A549 (cell line): ENCODE data around the gene IL1R1. TPM values are rescaled to one million over a fixed set of nuclear protein-coding genes. Genes with fewer than 3 reads are reported as not detected.
A peak's percentile ranks its signal among the peaks of the same experiment; 100 is the strongest.

Experiments used
- ATAC-seq, 2 experiments: fragments of 200-7000 bp in 1 of 2; fragments of >200 bp in 1 of 2; cut with Nextera tagmentation in 1 of 2; cut with Tn5 transposase in 1 of 2; 3 replicates each; pipeline versions ENCODE4 v1.8.0 to v1.9.1; 2018 to 2020; ENCODE audit warnings: mild to moderate bottlenecking in 1 of 2, moderate library complexity in 1 of 2
- CTCF ChIA-PET: fragments of 300-600 bp; sonication (Branson Sonifier 250); formaldehyde crosslinking; extraction: SDS; loops from one replicate; lab custom pipeline; 2021; ENCODE audit warnings: antibody characterized with exemption, inconsistent platforms; lab: Yijun Ruan, JAX
- POLR2A ChIA-PET: fragments of 350-600 bp; formaldehyde crosslinking; extraction: SDS; loops from one replicate; lab custom pipeline; 2021; ENCODE audit warnings: antibody characterized with exemption, inconsistent platforms; lab: Yijun Ruan, JAX
- DNase-seq, 2 experiments: peaks; one replicate each; pipeline versions ENCODE4 v3.0.0 to v3.0.0-alpha.2; 2011 to 2016; ENCODE audit warnings: low read depth in 1 of 2, low spot score in 1 of 2
- FAIRE-seq: peaks from 2 replicates; lab custom pipeline; 2011; peaks lifted over from hg19 to GRCh38; lab: Jason Lieb, UNC
- H3K27ac ChIP-seq, 2 experiments: fragments of >200 bp; sonication (Bioruptor Twin); formaldehyde crosslinking; 3 replicates each; pipeline ENCODE4 v1.5.1; 2016 to 2017
- H3K4me1 ChIP-seq: fragments of >200 bp; sonication (Bioruptor Twin); formaldehyde crosslinking; 3 replicates; pipeline ENCODE4 v1.6.1; 2016
- H3K4me2 ChIP-seq: fragments of >200 bp; sonication (Bioruptor Twin); formaldehyde crosslinking; 3 replicates; pipeline ENCODE4 v1.6.1; 2016
- H3K4me3 ChIP-seq: fragments of >200 bp; sonication (Bioruptor Twin); formaldehyde crosslinking; 3 replicates; pipeline ENCODE4 v1.5.1; 2016
- H3K9me3 ChIP-seq: fragments of >200 bp; sonication (Bioruptor Twin); formaldehyde crosslinking; 3 replicates; pipeline ENCODE4 v1.6.1; 2016
- BHLHE40 ChIP-seq: IDR thresholded peaks from 2 replicates; pipeline ENCODE4 v1.6.1; 2012; ENCODE audit warnings: low read depth, low read length, inconsistent platforms
- CBX2 ChIP-seq: fragments of 200-600 bp; sonication (generic); IDR thresholded peaks from 2 replicates; pipeline ENCODE4 v1.6.1; 2016; ENCODE audit warnings: low read depth, mild to moderate bottlenecking, borderline replicate concordance
- CEBPB ChIP-seq, 2 experiments: fragments of >200 bp in 1 of 2; sonication (Bioruptor Twin) in 1 of 2; formaldehyde crosslinking in 1 of 2; IDR thresholded peaks; 2 replicates each; pipeline ENCODE4 v1.6.1; 2012 to 2016
- CHD4 ChIP-seq: fragments of 200-600 bp; sonication (generic); IDR thresholded peaks from 2 replicates; pipeline ENCODE4 v1.6.1; 2016; ENCODE audit warnings: antibody characterized with exemption, mild to moderate bottlenecking, borderline replicate concordance
- EHF ChIP-seq: fragments of 250-450 bp; sonication (Bioruptor Pico); IDR thresholded peaks from 2 replicates; pipeline ENCODE4 v1.5.0; 2020; ENCODE audit warnings: mild to moderate bottlenecking
- EHMT2 ChIP-seq: fragments of 200-600 bp; sonication (generic); IDR thresholded peaks from 2 replicates; pipeline ENCODE4 v1.6.1; 2016; ENCODE audit warnings: antibody characterized with exemption, low read depth, mild to moderate bottlenecking, moderate library complexity
- EP300 ChIP-seq, 2 experiments: fragments of >200 bp; sonication (Bioruptor Twin); formaldehyde crosslinking; IDR thresholded peaks; 2 replicates in 1 of 2; 3 replicates in 1 of 2; pipeline ENCODE4 v1.6.1; 2016 to 2017
- FOSL2 ChIP-seq, 2 experiments: fragments of 450-650 bp in 1 of 2; fragments of >200 bp in 1 of 2; sonication (Bioruptor Twin) in 1 of 2; formaldehyde crosslinking; IDR thresholded peaks; 2 replicates each; pipeline versions ENCODE4 v1.5.0 to v1.6.1; 2016 to 2020; ENCODE audit warnings: mild to moderate bottlenecking in 1 of 2, moderate library complexity in 1 of 2
- HOXB5 ChIP-seq: fragments of 250-450 bp; sonication (Bioruptor Pico); IDR thresholded peaks from 2 replicates; pipeline ENCODE4 v1.5.0; 2020; ENCODE audit warnings: mild to moderate bottlenecking, moderate library complexity
- MAZ ChIP-seq: fragments of 150-350 bp; IDR thresholded peaks from 2 replicates; pipeline ENCODE4 v1.6.1; 2014; ENCODE audit warnings: antibody characterized with exemption, low read depth, low read length, borderline replicate concordance
- NFE2L2 ChIP-seq: fragments of 150-350 bp; conservative IDR thresholded peaks from 2 replicates; pipeline ENCODE4 v1.6.1; 2014; ENCODE audit warnings: low read length
- NPAS2 ChIP-seq: fragments of 250-450 bp; sonication (Bioruptor Pico); IDR thresholded peaks from 2 replicates; pipeline ENCODE4 v1.8.0; 2022; ENCODE audit warnings: mild to moderate bottlenecking, moderate library complexity, borderline replicate concordance
- RAD21 ChIP-seq, 2 experiments: fragments of >200 bp in 1 of 2; sonication (Bioruptor Twin) in 1 of 2; formaldehyde crosslinking in 1 of 2; IDR thresholded peaks in 1 of 2; conservative IDR thresholded peaks in 1 of 2; 2 replicates in 1 of 2; 3 replicates in 1 of 2; pipeline ENCODE4 v1.6.1; 2012 to 2018; ENCODE audit warnings: inconsistent platforms in 1 of 2
- RARB ChIP-seq: fragments of 250-450 bp; sonication (Bioruptor Pico); IDR thresholded peaks from 2 replicates; pipeline ENCODE4 v1.8.0; 2021; ENCODE audit warnings: mild to moderate bottlenecking, moderate library complexity
- SMC3 ChIP-seq: fragments of >200 bp; sonication (Bioruptor Twin); formaldehyde crosslinking; IDR thresholded peaks from 3 replicates; pipeline ENCODE4 v1.6.1; 2018; ENCODE audit warnings: inconsistent platforms
- ZSCAN20 ChIP-seq: fragments of 250-450 bp; sonication (Bioruptor Pico); IDR thresholded peaks from 2 replicates; pipeline ENCODE4 v1.8.0; 2022; ENCODE audit warnings: mild to moderate bottlenecking, moderate library complexity
- WGBS: methylation state at CpG from one replicate; pipeline ENCODE4 v1.1.6; 2017; ENCODE audit errors: missing lambda C conversion rate; 5-methylcytosine and 5-hydroxymethylcytosine counted together
- polyA plus RNA-seq, 4 experiments: library from polyadenylated mRNA; depleted of rRNA in 3 of 4; stranded (reverse); fragments of >200 nt; fragmentation: RNase III in 1 of 4; extraction: RNeasy Plus Mini Kit Qiagen cat#74134 plus additional on column Dnase treatment in 1 of 4; gene quantifications; 2 replicates in 3 of 4; 3 replicates in 1 of 4; pipeline ENCODE4 v1.2.3, GENCODE V29; 2011 to 2017
- TF ChIP-seq, protein P1 (sequence below): fragments of >200 bp; sonication (Bioruptor Twin); formaldehyde crosslinking; IDR thresholded peaks from 3 replicates; pipeline ENCODE4 v1.5.1; 2016
- TF ChIP-seq, protein P2 (sequence below): IDR thresholded peaks from 2 replicates; pipeline ENCODE4 v1.6.1; 2012
- TF ChIP-seq, protein P3 (sequence below): fragments of 200-600 bp; sonication (generic); IDR thresholded peaks from 2 replicates; pipeline ENCODE4 v1.6.1; 2016; ENCODE audit warnings: antibody characterized with exemption, mild to moderate bottlenecking, moderate library complexity
- TF ChIP-seq, protein P4 (sequence below): fragments of >200 bp; sonication (Bioruptor Twin); formaldehyde crosslinking; IDR thresholded peaks from 2 replicates; pipeline ENCODE4 v1.6.1; 2016
- TF ChIP-seq, protein P5 (sequence below): fragments of 250-450 bp; sonication (Bioruptor Pico); IDR thresholded peaks from 2 replicates; pipeline ENCODE4 v1.5.0; 2021; ENCODE audit warnings: mild to moderate bottlenecking, moderate library complexity, borderline replicate concordance

The IL1R1 gene
- polyA plus RNA-seq, 2 of the 4 experiments (the other 2 are of a cell fraction): 32.5 to 34.7 TPM

DNA sequence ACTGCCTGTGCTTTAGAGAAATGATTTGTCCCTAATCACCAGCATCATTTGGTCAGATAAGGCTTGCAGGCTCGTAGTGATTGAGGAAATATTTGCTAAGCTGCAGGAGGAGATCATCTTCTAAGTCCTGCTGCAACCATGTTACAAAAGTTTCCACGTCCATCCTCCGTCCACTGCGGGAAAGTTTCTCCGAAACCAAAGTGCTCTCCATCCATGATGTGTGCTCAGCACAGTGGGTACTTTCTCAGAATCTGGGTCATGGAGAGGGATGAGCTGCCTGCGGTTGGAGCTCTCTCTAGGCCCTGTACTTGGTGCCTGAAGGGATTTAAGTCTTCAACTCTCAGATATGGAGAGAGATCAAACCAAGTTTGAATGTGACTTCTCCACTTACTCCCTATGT, 83.6 kb downstream of the IL1R1 start:
- DNase-seq: no peak
- no peaks in the 10 kb centered on the region for H3K9me3 ChIP-seq
- CTCF ChIA-PET: interaction anchor here (1.1 kb wide), 1 partner anchor 10 kb away, joined by 3 read pairs; no protein-coding TSS in a partner anchor
- POLR2A ChIA-PET: no interaction called here
- no peak overlapping the region for H3K4me2 ChIP-seq
- TF ChIP-seq MAZ: no peak
- no peak for TF ChIP-seq CHD4
- TF ChIP-seq EHMT2: no peak
- TF ChIP-seq CEBPB (IDR thresholded peaks at IDR 0.05): no peak
- no peak for TF ChIP-seq BHLHE40
- no peak for TF ChIP-seq SMC3
- TF ChIP-seq, protein P1, sequence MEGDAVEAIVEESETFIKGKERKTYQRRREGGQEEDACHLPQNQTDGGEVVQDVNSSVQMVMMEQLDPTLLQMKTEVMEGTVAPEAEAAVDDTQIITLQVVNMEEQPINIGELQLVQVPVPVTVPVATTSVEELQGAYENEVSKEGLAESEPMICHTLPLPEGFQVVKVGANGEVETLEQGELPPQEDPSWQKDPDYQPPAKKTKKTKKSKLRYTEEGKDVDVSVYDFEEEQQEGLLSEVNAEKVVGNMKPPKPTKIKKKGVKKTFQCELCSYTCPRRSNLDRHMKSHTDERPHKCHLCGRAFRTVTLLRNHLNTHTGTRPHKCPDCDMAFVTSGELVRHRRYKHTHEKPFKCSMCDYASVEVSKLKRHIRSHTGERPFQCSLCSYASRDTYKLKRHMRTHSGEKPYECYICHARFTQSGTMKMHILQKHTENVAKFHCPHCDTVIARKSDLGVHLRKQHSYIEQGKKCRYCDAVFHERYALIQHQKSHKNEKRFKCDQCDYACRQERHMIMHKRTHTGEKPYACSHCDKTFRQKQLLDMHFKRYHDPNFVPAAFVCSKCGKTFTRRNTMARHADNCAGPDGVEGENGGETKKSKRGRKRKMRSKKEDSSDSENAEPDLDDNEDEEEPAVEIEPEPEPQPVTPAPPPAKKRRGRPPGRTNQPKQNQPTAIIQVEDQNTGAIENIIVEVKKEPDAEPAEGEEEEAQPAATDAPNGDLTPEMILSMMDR: no peak
- TF ChIP-seq RAD21 (conservative IDR thresholded peaks at IDR 0.05 in 1 of 2, IDR thresholded peaks at IDR 0.05 in 1 of 2): no peak
- no peak for TF ChIP-seq NFE2L2
- TF ChIP-seq, protein P2, sequence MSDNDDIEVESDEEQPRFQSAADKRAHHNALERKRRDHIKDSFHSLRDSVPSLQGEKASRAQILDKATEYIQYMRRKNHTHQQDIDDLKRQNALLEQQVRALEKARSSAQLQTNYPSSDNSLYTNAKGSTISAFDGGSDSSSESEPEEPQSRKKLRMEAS: no peak
- TF ChIP-seq EP300 (IDR thresholded peaks at IDR 0.05): no peak
- TF ChIP-seq, protein P3, sequence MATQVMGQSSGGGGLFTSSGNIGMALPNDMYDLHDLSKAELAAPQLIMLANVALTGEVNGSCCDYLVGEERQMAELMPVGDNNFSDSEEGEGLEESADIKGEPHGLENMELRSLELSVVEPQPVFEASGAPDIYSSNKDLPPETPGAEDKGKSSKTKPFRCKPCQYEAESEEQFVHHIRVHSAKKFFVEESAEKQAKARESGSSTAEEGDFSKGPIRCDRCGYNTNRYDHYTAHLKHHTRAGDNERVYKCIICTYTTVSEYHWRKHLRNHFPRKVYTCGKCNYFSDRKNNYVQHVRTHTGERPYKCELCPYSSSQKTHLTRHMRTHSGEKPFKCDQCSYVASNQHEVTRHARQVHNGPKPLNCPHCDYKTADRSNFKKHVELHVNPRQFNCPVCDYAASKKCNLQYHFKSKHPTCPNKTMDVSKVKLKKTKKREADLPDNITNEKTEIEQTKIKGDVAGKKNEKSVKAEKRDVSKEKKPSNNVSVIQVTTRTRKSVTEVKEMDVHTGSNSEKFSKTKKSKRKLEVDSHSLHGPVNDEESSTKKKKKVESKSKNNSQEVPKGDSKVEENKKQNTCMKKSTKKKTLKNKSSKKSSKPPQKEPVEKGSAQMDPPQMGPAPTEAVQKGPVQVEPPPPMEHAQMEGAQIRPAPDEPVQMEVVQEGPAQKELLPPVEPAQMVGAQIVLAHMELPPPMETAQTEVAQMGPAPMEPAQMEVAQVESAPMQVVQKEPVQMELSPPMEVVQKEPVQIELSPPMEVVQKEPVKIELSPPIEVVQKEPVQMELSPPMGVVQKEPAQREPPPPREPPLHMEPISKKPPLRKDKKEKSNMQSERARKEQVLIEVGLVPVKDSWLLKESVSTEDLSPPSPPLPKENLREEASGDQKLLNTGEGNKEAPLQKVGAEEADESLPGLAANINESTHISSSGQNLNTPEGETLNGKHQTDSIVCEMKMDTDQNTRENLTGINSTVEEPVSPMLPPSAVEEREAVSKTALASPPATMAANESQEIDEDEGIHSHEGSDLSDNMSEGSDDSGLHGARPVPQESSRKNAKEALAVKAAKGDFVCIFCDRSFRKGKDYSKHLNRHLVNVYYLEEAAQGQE: no peak
- ATAC-seq: no peak
- H3K4me1 ChIP-seq: peaks cover 32% of the 10 kb centered on the region
- WGBS: 95% methylated on average over 6 of the region's 6 CpGs
- H3K27ac ChIP-seq: peak overlapping the region; percentile 88 to 91
- FAIRE-seq: no peak
- H3K4me3 ChIP-seq: no peak overlapping the region

DNA sequence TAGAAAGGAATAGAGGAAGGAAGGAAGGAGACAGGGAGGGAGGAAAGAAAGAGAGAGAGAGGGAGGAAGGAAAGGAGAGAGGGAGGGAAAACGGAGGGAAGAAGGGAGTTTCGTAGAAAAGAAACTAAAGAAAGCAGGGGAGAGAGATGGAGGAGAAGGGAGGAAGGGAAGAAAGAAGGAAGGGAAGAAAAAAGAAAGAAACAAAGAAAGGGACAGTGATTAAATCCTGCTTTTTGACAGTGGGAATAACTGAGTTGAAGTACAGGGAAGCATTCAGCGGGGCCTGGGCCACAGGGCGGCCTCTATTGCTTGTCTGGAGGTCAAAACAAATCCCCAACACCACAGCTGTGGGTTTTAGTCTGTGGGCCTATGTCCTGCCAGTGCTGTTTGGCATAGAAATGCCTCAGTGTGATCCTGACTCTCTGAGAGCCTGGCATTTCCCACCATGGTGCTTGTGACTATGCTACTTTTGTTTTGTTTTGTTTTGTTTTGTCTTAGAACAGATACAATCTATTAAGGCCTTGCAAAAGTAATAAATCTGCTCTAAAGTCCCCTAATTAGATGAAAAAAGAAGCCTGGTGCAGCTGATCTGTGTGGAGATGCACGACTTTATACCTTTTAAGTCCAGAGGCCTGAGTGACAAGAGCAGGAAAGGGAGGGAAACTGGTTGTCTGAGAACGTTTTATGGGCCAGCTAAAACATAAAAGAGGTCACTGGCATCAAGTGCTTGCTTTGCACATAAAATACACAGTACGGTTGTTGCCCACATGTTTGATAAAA, 84.3 kb downstream of the IL1R1 start:
- WGBS: 65% methylated on average over 7 of the region's 7 CpGs
- no peak for DNase-seq

More for the DNA sequence above, 84.3 kb downstream of the IL1R1 start:
- no peak overlapping the region for H3K4me3 ChIP-seq
- ChIA-PET CTCF (interaction anchor here (1.1 kb wide), 1 partner anchor 11 kb away, joined by 3 read pairs; no protein-coding TSS in a partner anchor), POLR2A (no interaction called here)
- H3K9me3 ChIP-seq: no peaks in the 10 kb centered on the region
- TF ChIP-seq, protein P3: no peak
- TF ChIP-seq ZSCAN20 (no peak), CHD4 (no peak), RARB (CRISPR knock-in tag) (no peak), FOSL2 (IDR thresholded peaks at IDR 0.05) (no peak), FOSL2 (CRISPR knock-in tag; IDR thresholded peaks at IDR 0.05) (no peak), NFE2L2 (no peak), MAZ (no peak), CBX2 (no peak), NPAS2 (CRISPR knock-in tag) (no peak), HOXB5 (CRISPR knock-in tag) (no peak), EHF (no peak)
- TF ChIP-seq, protein P4, sequence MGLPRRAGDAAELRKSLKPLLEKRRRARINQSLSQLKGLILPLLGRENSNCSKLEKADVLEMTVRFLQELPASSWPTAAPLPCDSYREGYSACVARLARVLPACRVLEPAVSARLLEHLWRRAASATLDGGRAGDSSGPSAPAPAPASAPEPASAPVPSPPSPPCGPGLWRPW: no peak
- TF ChIP-seq, protein P5, sequence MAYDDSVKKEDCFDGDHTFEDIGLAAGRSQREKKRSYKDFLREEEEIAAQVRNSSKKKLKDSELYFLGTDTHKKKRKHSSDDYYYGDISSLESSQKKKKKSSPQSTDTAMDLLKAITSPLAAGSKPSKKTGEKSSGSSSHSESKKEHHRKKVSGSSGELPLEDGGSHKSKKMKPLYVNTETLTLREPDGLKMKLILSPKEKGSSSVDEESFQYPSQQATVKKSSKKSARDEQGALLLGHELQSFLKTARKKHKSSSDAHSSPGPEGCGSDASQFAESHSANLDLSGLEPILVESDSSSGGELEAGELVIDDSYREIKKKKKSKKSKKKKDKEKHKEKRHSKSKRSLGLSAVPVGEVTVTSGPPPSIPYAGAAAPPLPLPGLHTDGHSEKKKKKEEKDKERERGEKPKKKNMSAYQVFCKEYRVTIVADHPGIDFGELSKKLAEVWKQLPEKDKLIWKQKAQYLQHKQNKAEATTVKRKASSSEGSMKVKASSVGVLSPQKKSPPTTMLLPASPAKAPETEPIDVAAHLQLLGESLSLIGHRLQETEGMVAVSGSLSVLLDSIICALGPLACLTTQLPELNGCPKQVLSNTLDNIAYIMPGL (CRISPR knock-in tag): no peak
- ATAC-seq (no peak), FAIRE-seq (no peak)
- H3K4me1 ChIP-seq: peaks cover 32% of the 10 kb centered on the region
- peak overlapping the region; percentile 88 to 91 for H3K27ac ChIP-seq
- H3K4me2 ChIP-seq: peak overlapping the region; percentile 81
